PC-3 (cell line): ENCODE results near the gene PRKN.

Source experiments
- EZH2 ChIP-seq: fragments of 300-600 bp; sonication (generic); IDR thresholded peaks from one replicate; pipeline ENCODE4 v1.6.1; 2017; ENCODE audit warnings: antibody characterized with exemption, mild to moderate bottlenecking, low read length; ENCODE audit not compliant: unreplicated experiment
- EZH2phosphoT487 ChIP-seq: fragments of 300-600 bp; sonication (generic); IDR thresholded peaks from 2 replicates; pipeline ENCODE4 v1.6.1; 2018; ENCODE audit warnings: mild to moderate bottlenecking, antibody characterized with exemption, low read length, borderline replicate concordance
- TF ChIP-seq, protein P1 (sequence below): fragments of 300-600 bp; sonication (generic); conservative IDR thresholded peaks from 2 replicates; pipeline ENCODE4 v1.5.1; 2017; ENCODE audit warnings: antibody characterized with exemption, low read depth, mild to moderate bottlenecking, low read length

DNA sequence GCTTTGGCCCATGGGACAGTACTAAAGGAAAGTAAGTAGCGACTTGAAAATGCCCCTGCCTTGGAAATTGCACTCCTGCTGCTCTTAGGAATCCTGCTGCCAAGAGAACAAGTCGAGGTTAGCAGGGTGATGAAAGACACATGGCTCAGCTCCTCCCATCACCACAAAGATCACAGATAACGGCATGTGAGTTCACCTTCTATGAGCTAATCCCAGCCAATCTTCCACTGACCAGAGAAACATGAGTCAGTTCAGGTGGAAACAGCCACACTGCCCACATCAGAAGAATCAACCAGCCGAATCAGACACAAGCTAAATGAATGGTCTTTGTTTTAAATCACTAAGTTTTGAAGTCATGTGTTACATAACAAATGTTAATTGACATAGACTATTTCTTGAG is 106.3 kb downstream of the PRKN start:
- TF ChIP-seq, protein P1, sequence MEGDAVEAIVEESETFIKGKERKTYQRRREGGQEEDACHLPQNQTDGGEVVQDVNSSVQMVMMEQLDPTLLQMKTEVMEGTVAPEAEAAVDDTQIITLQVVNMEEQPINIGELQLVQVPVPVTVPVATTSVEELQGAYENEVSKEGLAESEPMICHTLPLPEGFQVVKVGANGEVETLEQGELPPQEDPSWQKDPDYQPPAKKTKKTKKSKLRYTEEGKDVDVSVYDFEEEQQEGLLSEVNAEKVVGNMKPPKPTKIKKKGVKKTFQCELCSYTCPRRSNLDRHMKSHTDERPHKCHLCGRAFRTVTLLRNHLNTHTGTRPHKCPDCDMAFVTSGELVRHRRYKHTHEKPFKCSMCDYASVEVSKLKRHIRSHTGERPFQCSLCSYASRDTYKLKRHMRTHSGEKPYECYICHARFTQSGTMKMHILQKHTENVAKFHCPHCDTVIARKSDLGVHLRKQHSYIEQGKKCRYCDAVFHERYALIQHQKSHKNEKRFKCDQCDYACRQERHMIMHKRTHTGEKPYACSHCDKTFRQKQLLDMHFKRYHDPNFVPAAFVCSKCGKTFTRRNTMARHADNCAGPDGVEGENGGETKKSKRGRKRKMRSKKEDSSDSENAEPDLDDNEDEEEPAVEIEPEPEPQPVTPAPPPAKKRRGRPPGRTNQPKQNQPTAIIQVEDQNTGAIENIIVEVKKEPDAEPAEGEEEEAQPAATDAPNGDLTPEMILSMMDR, result no peak
- TF ChIP-seq EZH2, result no peak
- no peak for TF ChIP-seq EZH2phosphoT487
